Stimulated activated CD4-positive, alpha-beta T cell treated with anti-CD3 and anti-CD28 coated beads, Interleukin-15, amount 100 ng/mL, for 24 hours (primary cell): Measurements from ENCODE around the gene AIF1.

Source experiments
- DNase-seq: peaks from one replicate; pipeline ENCODE4 v3.0.0-alpha.2; 2020

Gene AIF1

DNA sequence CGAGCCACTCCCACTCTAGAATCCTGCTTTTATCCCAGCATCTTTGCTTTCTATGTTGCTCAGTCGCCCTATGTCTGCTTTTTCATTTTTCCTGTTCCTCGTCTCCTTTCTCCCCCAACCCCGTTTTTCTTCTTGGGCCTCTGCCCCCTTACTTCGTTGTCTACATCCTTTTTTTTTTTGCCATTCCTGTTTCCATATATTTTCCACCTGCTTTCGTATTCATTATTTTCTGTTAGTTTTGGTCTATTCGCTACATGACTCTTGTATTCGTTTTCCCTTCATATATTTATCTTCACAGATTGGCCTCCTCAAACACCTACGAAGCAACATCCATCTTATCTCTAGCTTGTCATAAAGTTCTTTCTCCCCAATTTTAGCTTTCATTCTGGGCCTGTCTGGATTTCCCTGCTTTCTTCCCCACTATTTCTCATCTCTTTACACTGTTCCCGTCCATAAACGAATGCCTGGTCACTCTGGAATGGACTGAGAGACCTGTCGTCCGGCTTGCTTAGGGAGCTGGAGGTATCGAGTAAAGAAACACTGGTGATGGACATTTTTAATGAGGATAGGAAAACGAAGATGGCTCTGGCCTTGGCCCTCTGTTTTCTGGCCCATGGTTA is 6.4 kb downstream of the AIF1 start:
- DNase-seq = no peak

- no peak for DNase-seq
Observed at GRCh38 chr6:31621991-31622390, 7.0 kb downstream of the AIF1 start.

- DNase-seq = no peak
Observed at GRCh38 chr6:31622684-31623091, 7.7 kb downstream of the AIF1 start.

DNA sequence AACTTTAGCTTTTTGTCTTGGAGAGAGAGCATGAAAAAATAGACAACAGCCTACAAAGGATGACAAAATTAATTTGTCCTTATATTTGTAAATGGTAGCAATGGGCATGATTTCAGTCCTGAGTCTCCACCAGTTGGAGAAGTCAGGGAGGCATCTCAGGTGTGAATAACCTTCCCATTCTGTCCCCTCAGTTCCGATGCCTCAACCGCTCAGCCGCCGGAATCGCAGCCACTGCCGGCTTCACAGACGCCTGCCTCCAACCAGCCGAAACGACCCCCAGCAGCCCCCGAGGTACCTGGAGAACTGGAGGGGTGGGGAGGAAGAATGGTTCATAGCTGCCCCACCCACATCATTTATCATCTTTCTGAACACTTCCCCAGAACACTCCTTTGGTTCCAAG is 9.0 kb downstream of the AIF1 start:
- no peak for DNase-seq

- DNase-seq = no peak
Observed at GRCh38 chr6:31626952-31627351, 11.9 kb downstream of the AIF1 start.

DNA sequence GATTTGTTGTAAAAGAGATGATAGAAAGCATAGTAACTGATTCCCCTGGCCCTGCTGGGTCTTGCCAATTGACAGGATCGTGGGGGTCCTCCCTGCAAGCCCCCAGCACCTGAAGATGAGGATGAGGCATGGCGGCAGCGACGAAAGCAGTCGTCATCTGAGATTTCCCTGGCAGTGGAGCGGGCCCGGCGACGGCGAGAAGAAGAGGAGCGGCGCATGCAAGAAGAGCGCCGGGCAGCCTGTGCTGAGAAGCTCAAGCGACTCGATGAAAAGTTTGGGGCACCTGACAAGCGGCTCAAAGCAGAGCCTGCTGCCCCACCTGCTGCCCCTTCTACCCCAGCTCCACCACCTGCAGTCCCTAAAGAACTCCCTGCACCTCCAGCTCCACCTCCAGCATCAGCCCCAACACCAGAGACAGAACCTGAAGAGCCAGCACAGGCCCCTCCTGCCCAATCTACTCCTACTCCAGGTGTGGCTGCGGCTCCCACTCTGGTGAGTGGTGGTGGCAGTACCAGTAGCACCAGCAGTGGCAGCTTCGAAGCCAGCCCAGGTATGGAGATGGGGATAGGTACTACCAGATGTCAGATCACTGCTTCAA is 12.8 kb downstream of the AIF1 start:
- no peak for DNase-seq

DNA sequence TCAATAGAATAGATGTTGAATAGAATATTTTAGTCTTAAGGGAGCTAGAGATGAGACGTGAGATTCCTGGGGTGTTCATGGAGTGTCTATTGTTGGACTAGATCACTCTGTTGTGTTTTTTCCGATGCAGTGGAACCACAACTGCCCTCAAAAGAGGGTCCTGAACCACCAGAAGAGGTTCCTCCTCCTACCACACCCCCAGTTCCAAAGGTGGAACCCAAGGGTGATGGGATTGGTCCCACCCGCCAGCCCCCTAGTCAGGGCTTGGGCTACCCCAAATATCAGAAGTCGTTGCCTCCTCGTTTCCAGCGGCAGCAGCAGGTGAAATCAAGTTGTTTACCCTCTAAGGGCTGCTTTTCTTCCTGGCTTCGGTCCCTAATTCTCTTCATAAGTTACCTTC is 14.0 kb downstream of the AIF1 start:
- DNase-seq = no peak

- no peak for DNase-seq
Observed at GRCh38 chr6:31630177-31630934, 15.3 kb downstream of the AIF1 start.

DNA sequence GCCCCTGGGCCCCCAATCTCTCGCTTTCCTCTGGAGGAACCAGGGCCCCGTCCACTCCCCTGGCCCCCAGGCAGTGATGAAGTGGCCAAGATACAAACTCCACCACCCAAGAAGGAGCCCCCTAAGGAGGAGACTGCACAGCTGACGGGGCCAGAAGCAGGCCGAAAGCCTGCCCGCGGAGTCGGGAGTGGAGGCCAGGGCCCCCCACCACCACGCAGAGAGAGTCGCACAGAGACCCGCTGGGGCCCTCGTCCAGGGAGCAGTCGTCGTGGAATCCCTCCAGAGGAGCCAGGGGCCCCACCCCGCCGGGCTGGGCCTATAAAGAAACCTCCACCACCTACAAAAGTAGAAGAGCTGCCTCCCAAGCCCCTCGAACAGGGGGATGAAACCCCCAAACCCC is 16.2 kb downstream of the AIF1 start:
- DNase-seq = no peak

- no peak for DNase-seq
Observed at GRCh38 chr6:31631681-31632278, 16.7 kb downstream of the AIF1 start.

GRCh38 chr6:31632279-31632946 is 17.4 kb downstream of the AIF1 start:
- DNase-seq = no peak

DNA sequence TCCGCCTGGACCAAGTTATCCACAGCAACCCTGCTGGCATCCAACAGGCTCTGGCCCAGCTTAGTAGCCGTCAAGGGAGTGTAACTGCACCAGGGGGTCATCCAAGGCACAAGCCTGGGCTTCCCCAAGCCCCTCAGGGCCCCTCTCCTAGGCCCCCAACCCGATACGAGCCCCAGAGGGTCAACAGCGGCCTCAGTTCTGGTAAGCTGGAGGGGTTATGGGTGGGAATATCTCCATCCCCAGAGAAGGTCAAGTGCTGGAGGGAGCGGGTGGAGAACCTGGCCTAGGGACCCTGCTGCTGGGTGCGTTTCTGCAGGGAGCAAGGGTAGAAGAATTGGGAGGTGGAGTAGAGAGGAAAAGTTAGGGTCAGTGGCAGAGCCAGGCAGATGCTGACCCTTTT is 18.4 kb downstream of the AIF1 start:
- DNase-seq = no peak

DNA sequence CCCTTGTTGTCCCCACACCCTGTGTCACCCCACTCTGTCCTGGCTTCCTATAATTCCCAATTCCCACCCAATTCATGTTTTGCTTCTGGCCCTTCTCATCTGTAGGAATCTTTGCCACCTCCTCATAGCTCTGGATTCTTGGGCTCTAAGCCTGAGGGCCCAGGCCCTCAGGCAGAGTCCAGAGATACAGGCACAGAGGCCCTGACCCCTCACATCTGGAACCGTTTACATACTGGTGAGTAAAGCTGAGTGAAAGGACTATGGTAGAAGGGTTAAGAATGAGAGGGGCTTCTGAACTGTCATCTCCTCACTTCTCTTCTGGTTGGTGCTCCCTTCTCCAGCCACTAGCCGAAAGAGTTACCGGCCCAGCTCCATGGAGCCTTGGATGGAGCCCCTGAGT is 19.1 kb downstream of the AIF1 start:
- no peak for DNase-seq

DNA sequence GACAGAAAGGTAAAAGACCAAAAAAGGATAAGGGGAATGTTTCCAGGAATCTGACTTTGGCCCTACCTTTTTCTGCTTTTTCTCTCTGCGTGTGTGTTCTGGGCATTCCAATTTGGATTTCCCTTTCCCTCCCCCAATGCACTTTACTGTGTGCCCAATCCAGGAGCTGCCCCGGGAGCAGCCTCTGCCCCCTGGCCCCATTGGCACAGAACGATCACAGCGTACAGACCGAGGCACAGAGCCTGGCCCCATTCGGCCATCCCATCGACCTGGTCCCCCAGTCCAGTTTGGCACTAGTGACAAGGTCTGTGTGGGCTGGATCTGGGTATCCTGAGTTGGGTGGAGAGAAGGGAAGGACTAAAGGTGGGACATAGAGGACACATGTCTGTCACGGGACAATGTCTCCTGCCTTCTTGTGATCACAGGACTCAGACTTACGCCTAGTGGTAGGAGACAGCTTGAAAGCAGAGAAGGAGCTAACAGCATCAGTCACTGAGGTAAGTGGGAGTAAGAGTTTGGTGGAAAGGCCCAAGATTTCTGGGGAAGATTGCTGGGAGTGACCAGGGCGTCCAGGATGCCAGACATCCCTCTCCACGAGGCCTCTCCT is 20.0 kb downstream of the AIF1 start:
- DNase-seq = no peak

GRCh38 chr6:31636698-31637596 is 21.9 kb downstream of the AIF1 start:
- DNase-seq = no peak

DNA sequence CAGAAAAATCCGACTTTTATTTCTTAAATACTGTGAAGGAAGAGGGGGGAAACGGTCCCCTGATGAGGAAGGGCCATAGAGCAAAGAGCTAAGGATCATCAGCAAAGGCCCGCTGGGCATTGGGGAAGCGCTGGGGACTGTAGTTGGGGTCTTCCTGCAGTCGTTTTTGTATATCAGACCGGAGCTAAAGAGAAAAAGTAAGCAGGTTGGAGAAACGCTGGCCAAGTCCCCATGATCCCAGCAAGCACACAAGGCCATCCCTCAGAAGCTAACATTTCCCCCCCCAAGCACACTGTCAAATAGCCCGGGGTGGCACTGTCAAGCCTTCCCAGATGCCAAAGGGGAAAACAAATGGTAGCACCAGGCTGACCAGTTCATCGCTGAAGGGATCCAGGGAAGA is 24.0 kb downstream of the AIF1 start:
- DNase-seq = no peak

- peak; percentile 58 for DNase-seq
Observed at GRCh38 chr6:31639449-31639861, 24.4 kb downstream of the AIF1 start.

GRCh38 chr6:31640612-31641011 is 25.6 kb downstream of the AIF1 start:
- no peak for DNase-seq

GRCh38 chr6:31641370-31641769 is 26.3 kb downstream of the AIF1 start:
- DNase-seq = no peak

GRCh38 chr6:31642798-31643570 is 27.9 kb downstream of the AIF1 start:
- DNase-seq = no peak

DNA sequence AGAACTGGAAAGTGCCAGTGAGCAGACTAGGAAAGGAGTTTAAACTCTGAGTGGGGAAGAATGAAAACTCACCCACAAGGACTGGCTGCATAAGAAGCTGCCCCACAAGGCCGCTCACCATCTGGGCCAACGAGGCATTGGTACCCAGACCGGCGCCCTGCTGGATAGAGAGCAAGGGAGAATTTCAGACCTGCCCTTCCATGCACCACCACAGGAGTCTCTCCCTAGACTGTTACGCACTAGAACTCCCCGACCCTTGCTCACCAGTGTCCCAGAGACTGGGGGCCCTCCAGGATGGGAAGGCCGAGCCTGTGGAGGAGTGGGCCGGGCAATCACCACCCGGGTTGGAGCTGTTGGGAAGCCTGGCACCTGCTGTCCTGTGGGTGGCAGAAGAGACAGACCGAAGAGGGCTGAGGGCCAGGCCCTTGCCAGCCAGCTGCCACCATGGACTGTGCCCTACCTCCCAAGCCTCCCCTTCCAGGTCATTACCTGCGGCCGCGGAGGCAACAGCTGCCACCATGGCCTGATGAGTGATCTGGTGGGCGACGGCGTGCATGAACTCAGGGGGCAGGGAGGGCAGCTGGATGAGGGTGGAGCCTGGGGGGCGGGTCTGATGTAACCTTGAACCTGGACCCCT is 28.9 kb downstream of the AIF1 start:
- DNase-seq = no peak
